ENCODE data around the gene NEXN.

NEXN gene

DNA sequence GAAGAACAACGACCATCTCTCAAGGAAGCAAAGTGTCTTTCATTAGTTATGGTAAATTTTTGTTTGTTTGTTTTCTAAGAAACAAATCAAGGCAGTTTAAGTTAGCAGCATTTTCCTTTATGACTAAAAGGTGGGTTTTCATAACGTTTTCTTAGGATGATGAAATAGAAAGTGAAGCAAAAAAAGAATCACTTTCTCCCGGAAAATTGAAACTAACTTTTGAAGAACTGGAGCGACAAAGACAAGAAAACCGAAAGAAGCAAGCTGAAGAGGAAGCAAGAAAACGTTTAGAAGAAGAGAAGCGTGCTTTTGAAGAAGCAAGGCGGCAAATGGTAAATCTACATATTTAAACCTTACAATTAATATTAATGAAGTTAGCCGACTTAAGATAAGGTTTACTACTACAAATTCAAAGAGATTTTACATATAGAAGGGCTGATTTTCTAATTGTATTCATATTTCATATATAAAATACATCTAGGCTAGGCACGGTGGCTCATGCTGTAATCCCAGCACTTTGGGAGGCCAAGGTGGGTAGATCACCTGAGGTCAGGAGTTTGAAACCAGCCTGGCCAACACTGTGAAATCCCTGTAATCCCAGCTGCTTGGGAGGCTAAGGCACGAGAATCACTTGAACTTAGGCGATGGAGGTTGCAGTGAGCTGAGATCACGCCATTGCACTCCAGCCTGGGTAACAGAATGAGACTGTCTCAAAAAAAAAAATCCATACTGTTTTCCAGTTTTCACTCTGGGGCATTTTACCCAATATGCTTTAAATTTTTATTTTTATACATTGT, 38.3 kb downstream of the NEXN start:
- in situ Hi-C loops (cut with MboI; ENCODE audit: low sequenced_read_pairs): no loop called here
- Histone ChIP-seq H3K27me3 (ENCODE audit: low read depth) (no peaks in the 10 kb centered on the region), H3K9me3 (no peaks in the 10 kb centered on the region), H3K36me3 (replicated peaks) (no peaks in the 10 kb centered on the region), H3K4me3 (no peak overlapping the region), H3K4me1 (no peaks in the 10 kb centered on the region)
- no peak for DNase-seq (ENCODE audit: low spot score in 2 of 2)

DNA sequence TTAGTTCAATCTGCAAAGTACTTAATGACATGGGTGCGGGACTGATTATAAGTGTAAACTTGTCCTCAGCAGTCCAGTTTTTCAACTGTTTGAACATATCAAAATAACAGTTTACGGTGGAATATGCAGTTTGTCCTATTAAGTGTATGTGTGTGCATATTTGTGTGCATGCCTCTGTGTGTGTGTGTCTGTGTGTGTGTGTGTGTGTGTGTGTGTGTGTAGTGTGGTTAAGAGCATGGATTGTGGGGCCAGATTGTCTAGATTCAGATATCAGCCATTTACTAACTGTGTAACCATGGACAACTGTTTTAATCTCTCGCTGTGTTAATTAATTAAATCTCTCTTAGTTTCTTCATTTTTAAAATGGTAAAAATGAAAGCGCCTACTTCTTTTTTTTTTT, 39.0 kb downstream of the NEXN start:
- Histone ChIP-seq H3K9me3 (no peaks in the 10 kb centered on the region), H3K4me1 (no peaks in the 10 kb centered on the region), H3K27me3 (ENCODE audit: low read depth) (no peaks in the 10 kb centered on the region), H3K4me3 (no peak overlapping the region), H3K36me3 (replicated peaks) (no peaks in the 10 kb centered on the region)
- no peak for DNase-seq (ENCODE audit: low spot score in 2 of 2)
- in situ Hi-C loops (cut with MboI; ENCODE audit: low sequenced_read_pairs): no loop called here

DNA sequence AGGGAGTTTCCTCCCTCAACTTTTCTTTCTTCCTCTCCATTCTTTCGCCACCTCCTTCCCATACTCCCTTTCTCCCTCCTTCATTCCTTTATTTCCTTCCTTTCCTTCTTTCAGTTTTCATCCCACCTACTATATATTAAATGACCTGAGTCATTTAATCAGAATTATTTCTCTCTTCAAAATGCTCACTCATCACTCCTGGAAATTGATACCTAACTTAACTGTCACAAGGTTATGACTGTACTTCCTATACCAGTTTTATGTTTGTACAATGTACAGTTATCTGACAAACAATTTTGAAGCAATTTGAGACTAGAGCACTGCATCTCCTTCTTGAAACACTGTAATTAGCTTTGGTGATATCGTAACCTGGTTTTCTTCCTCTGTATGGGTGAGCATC, 41.4 kb downstream of the NEXN start:
- Histone ChIP-seq H3K4me1 (no peaks in the 10 kb centered on the region), H3K9me3 (no peaks in the 10 kb centered on the region), H3K4me3 (no peak overlapping the region), H3K27me3 (ENCODE audit: low read depth) (no peaks in the 10 kb centered on the region), H3K36me3 (replicated peaks) (no peaks in the 10 kb centered on the region)
- DNase-seq (ENCODE audit: low spot score in 2 of 2): no peak
- in situ Hi-C loops (cut with MboI; ENCODE audit: low sequenced_read_pairs): no loop called here

DNA sequence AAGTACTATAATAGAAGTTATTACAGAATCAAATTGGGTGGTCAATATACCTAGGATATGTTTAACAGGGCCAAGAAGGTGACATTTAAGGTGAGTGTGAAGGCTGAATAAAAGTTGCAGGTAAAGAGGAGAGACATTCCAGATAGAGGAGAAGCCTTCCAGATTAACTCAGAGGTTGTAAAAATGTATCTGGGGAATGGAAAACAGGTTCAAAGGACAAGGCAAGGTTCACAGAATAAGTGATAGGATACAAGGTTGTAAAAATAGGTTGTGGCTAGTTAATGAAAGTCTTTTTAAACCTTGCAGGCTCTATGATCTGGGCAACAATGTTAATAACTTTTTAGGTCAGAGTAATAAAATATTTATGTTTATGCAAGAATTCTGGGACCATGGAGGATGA, 50.2 kb downstream of the NEXN start:
- Histone ChIP-seq H3K9me3 (no peaks in the 10 kb centered on the region), H3K27me3 (ENCODE audit: low read depth) (no peaks in the 10 kb centered on the region), H3K4me3 (no peak overlapping the region), H3K36me3 (replicated peaks) (peaks cover 2% of the 10 kb centered on the region), H3K4me1 (peaks cover 2% of the 10 kb centered on the region; the same call in 1 of the 2 replicates)
- no peak for DNase-seq (ENCODE audit: low spot score in 2 of 2)
- in situ Hi-C loops (cut with MboI; ENCODE audit: low sequenced_read_pairs): no loop called here

DNA sequence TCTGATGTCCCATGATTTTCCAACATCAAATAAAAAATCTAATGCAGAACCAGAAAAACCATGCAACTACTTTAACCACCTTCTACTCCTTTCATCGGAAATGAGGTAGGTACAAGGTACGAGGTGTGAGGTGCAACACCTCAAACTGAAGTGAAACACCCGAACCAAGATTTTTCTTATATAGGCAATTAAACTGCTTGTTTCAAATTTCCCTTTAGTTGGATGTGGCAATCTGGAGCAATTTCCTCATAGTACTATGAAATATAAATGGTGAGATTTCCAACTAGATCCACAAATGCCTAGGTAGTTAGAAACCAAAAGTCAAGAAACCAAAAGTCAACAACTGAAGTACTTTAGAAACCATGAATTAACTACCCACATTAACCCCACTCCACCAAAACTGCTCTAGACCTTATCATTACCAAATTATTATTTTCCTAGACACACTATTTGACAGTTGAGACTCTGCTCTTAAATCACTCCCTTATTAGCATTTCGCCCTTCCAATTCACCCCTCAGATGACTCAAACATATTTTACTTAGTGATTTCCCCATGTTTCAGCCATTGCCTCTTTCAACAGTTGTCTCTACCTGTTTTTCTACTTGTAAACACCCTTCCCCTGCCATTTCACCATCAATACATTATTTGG, 52.6 kb downstream of the NEXN start:
- Histone ChIP-seq H3K36me3 (replicated peaks) (peaks cover 25% of the 10 kb centered on the region), H3K9me3 (no peaks in the 10 kb centered on the region), H3K4me1 (peaks cover 2% of the 10 kb centered on the region; the same call in 1 of the 2 replicates), H3K4me3 (no peak overlapping the region), H3K27me3 (ENCODE audit: low read depth) (no peaks in the 10 kb centered on the region)
- DNase-seq (ENCODE audit: low spot score in 2 of 2): no peak
- in situ Hi-C loops (cut with MboI; ENCODE audit: low sequenced_read_pairs): no loop called here

DNA sequence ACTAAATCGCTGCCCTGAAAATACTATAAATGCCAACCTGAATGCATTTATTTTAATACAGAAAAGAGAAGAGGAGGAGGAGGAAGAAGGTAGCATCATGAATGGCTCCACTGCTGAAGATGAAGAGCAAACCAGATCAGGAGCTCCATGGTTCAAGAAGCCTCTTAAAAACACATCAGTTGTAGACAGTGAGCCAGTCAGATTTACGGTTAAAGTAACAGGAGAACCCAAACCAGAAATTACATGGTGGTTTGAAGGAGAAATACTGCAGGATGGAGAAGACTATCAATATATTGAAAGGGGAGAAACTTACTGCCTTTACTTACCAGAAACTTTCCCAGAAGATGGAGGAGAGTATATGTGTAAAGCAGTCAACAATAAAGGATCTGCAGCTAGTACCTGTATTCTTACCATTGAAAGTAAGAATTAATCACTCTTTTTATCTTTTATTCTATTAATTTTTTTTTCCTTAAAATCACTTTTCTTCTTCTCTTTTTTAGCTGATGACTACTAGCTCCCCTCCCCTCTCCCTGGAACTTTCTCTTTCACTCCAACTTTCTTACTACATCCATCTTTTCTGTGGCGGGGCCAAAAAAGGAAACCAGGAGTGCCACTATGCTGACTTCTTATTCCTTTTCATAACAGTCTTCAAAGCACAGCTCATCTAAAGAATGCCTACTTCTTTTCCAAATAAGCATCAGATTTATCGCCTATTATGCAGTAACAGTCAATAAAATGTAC, 54.1 kb downstream of the NEXN start:
- no peak for DNase-seq (ENCODE audit: low spot score in 2 of 2)
- in situ Hi-C loops (cut with MboI; ENCODE audit: low sequenced_read_pairs): no loop called here
- H3K27me3 ChIP-seq (ENCODE audit: low read depth): no peaks in the 10 kb centered on the region
- H3K9me3 ChIP-seq: no peaks in the 10 kb centered on the region
- H3K4me3 ChIP-seq: no peak overlapping the region
- H3K4me1 ChIP-seq: peaks cover 2% of the 10 kb centered on the region; the same call in 1 of the 2 replicates
- H3K36me3 ChIP-seq (replicated peaks): peaks cover 39% of the 10 kb centered on the region

DNA sequence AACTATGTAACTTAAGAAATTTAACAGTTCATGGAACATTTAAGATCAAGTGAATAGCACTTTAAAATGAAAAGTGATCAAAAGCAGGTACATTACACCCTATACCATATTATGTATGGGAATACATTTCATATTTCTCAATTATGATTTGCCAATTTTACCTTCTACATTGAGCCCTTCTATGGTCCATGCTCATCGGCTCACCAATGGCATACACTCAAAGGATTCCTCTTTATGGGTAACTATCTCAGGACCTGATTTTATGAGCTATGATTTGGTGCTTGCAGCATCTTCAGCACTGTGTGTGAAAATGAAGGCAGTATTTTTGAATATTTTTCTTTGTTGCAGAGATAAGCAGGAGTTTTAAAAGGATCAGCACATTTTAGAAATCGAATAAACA, 56.9 kb downstream of the NEXN start:
- in situ Hi-C loops (cut with MboI; ENCODE audit: low sequenced_read_pairs): no loop called here
- H3K9me3 ChIP-seq: no peaks in the 10 kb centered on the region
- H3K4me3 ChIP-seq: no peak overlapping the region
- no peaks in the 10 kb centered on the region for H3K27me3 ChIP-seq (ENCODE audit: low read depth)
- DNase-seq (ENCODE audit: low spot score in 2 of 2): no peak
- H3K36me3 ChIP-seq (replicated peaks): peaks cover 57% of the 10 kb centered on the region
- H3K4me1 ChIP-seq: peaks cover 2% of the 10 kb centered on the region; the same call in 1 of the 2 replicates

DNA sequence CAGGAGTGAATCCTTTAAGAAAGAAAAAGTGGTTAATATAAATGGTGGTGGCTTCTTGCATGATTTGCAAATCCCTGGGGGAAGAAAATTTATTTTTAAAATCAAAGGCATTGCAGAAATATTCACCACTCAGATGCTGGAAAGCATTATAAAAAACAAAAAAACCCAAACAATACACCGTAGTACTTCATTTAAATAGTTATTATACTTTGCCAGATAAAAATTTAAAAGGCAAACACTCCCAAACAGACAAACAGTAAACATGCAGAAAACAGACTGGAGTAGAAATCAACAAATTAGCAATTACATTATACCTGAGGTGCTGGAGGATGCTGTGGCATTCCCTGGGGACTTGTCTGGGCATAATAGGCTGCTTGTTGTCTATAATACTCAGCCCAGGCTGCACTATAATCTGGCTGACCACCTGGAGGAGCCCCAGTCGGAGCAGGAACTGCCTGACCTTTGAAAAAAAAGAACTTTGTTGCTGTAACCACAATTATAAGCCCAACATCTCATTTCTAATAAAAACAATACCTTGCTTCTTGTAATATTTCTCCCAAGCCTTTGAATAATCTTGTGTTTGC, 60.5 kb downstream of the NEXN start:
- H3K4me3 ChIP-seq: no peak overlapping the region

DNA sequence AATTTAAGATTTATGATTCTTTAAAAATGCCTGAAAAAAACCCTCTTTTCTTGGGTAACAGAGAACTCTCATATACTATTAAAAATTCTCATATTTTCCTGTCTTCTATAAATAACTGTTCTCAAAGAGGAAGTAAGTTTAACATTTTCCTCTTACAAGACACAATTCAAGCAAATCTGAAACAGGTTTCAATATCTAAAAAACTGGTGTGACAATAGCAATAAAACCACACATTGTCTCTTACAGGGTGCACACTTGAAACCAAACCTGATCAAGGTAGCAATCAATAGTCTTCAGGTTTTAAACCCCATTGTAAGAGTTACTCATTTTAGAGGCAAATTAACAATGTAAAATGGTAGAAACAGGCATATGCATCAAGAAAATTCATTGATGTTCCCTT, 62.4 kb downstream of the NEXN start:
- in situ Hi-C loops (cut with MboI; ENCODE audit: low sequenced_read_pairs): no loop called here
- peaks cover 87% of the 10 kb centered on the region for H3K36me3 ChIP-seq (replicated peaks)
- no peaks in the 10 kb centered on the region for H3K4me1 ChIP-seq

More for the DNA sequence above, 60.5 kb downstream of the NEXN start:
- no peaks in the 10 kb centered on the region for H3K4me1 ChIP-seq
- no peaks in the 10 kb centered on the region for H3K27me3 ChIP-seq (ENCODE audit: low read depth)
- peak; percentile 47 to 69 for DNase-seq (ENCODE audit: low spot score in 2 of 2)
- in situ Hi-C loops (cut with MboI; ENCODE audit: low sequenced_read_pairs): no loop called here
- H3K9me3 ChIP-seq: no peaks in the 10 kb centered on the region
- H3K36me3 ChIP-seq (replicated peaks): peaks cover 87% of the 10 kb centered on the region

DNA sequence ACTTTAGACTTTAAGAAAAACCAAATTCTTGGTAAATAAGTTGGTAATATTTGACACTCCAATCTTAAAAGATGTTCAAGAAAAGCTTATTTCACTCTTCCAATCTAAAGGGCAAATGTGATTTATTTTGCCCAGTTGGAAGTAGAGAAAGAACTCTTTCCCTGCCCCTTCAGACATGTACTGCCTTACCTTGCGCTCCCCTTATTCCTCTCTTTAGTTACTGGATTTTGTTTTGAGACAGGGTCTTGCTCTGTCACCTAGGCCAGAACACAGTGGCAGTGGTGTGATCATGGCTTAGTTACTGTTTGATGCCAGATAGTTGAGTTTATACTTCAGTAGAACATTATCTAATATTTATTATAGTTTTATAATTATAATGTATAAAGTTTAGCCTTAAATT, 62.9 kb downstream of the NEXN start:
- Histone ChIP-seq H3K9me3 (no peaks in the 10 kb centered on the region), H3K4me3 (no peak overlapping the region), H3K4me1 (no peaks in the 10 kb centered on the region), H3K36me3 (replicated peaks) (peaks cover 88% of the 10 kb centered on the region), H3K27me3 (ENCODE audit: low read depth) (no peaks in the 10 kb centered on the region)
- DNase-seq (ENCODE audit: low spot score in 2 of 2): no peak
- in situ Hi-C loops (cut with MboI; ENCODE audit: low sequenced_read_pairs): no loop called here

More for the DNA sequence above, 62.4 kb downstream of the NEXN start:
- no peak for DNase-seq (ENCODE audit: low spot score in 2 of 2)
- Histone ChIP-seq H3K9me3 (no peaks in the 10 kb centered on the region), H3K27me3 (ENCODE audit: low read depth) (no peaks in the 10 kb centered on the region), H3K4me3 (no peak overlapping the region)

DNA sequence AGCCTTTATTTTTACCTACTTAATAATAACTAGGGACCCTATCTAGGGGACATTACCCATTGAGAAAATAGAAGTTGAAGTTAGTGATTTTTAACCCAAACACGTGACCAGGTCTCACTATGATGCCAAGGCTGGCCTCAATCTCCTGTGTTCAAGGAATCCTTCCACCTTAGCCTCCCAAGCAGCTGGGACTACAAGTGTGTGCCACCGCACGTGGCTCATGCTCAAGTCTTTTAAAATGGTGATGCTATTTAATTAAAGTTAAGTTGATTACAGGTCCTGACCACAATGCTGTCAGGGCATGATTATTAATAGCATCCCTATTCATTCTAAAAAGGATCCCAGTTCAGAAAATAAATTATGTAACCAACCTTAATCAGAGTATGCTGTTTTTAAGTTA, 65.5 kb downstream of the NEXN start:
- Histone ChIP-seq H3K4me3 (no peak overlapping the region), H3K4me1 (no peaks in the 10 kb centered on the region), H3K36me3 (replicated peaks) (peaks cover 88% of the 10 kb centered on the region), H3K9me3 (no peaks in the 10 kb centered on the region), H3K27me3 (ENCODE audit: low read depth) (no peaks in the 10 kb centered on the region)
- in situ Hi-C loops (cut with MboI; ENCODE audit: low sequenced_read_pairs): no loop called here
- DNase-seq (ENCODE audit: low spot score in 2 of 2): no peak

DNA sequence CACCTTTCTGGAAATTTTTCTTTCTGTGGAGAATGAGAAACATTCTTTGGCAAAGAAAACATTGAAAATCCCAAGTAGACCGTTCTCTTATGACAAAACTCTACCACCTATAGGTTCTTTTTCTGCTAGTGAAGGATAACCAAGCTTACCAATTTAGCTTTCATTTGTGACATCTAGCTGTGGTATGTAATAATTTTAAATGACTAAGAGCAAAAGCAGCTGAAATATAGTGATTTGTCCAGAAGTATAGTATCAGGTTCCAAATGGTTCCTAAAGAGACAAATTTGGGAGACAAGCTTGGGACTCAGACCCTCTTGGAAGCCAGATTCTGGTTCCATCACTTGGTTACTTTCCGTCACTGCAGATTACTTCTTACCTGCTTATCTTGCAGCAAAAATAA, 66.1 kb downstream of the NEXN start:
- in situ Hi-C loops (cut with MboI; ENCODE audit: low sequenced_read_pairs): no loop called here
- no peak for DNase-seq (ENCODE audit: low spot score in 2 of 2)
- H3K27me3 ChIP-seq (ENCODE audit: low read depth): no peaks in the 10 kb centered on the region
- no peaks in the 10 kb centered on the region for H3K9me3 ChIP-seq
- H3K4me1 ChIP-seq: no peaks in the 10 kb centered on the region
- no peak overlapping the region for H3K4me3 ChIP-seq
- H3K36me3 ChIP-seq (replicated peaks): peaks cover 93% of the 10 kb centered on the region

DNA sequence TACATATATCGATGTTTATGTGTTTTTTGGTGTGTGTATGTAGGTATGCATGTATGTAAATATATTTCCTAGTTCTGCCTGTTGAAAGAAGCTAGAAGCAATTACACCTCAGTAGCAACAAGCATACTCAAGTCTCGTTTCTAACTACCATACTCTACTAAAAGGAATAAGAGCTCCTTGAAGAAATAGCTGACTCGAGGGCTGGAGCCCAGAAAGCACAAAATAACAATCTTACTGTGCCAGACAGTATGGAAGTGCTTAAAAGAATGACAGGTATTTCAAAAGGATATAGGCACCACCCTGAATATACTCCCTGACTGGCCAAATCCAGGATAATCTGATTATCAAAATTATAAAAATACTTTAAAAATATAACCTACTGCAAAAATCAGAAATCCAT, 67.3 kb downstream of the NEXN start:
- DNase-seq (ENCODE audit: low spot score in 2 of 2): no peak
- Histone ChIP-seq H3K9me3 (no peaks in the 10 kb centered on the region), H3K36me3 (replicated peaks) (peaks cover 98% of the 10 kb centered on the region), H3K4me3 (no peak overlapping the region), H3K27me3 (ENCODE audit: low read depth) (no peaks in the 10 kb centered on the region), H3K4me1 (no peaks in the 10 kb centered on the region)
- in situ Hi-C loops (cut with MboI; ENCODE audit: low sequenced_read_pairs): no loop called here

DNA sequence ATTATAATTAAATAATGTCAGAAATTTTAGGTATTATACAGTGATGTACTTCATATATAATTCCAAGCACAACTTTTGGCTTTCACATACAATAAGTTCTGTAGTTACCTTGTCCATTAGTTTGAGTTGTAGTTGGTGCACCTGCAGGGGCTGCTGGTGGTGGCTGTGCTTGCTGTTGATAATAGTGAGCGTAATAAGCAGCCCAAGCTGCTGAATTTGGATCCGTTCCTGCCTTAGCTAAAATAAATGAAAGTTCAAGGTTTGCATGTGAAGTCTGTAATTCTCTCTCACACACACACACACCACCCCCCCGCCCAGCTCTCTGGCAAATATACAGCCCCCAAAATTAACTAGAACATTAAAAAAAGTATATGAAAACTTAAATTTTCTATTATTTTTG, 68.0 kb downstream of the NEXN start:
- Histone ChIP-seq H3K27me3 (ENCODE audit: low read depth) (no peaks in the 10 kb centered on the region), H3K36me3 (replicated peaks) (peaks cover 98% of the 10 kb centered on the region), H3K4me1 (no peaks in the 10 kb centered on the region), H3K4me3 (no peak overlapping the region), H3K9me3 (no peaks in the 10 kb centered on the region)
- in situ Hi-C loops (cut with MboI; ENCODE audit: low sequenced_read_pairs): no loop called here
- no peak for DNase-seq (ENCODE audit: low spot score in 2 of 2)

All from HAP-1 (cell line).